DMS79 (cell line): ENCODE data around the gene ZSWIM6.

ENCODE experiments used
- DNase-seq: peaks from one replicate; lab custom pipeline; 2025; lab: John Stamatoyannopoulos, UW

Gene ZSWIM6

GRCh38 chr5:61307191-61307590, 24.9 kb upstream of the ZSWIM6 start:
- no peak for DNase-seq

- no peak for DNase-seq
Measured at GRCh38 chr5:61307611-61308010, 24.4 kb upstream of the ZSWIM6 start.

GRCh38 chr5:61308712-61309111, 23.3 kb upstream of the ZSWIM6 start:
- DNase-seq: no peak

GRCh38 chr5:61309115-61309514, 22.9 kb upstream of the ZSWIM6 start:
- DNase-seq: no peak

- DNase-seq: no peak
Measured at GRCh38 chr5:61311056-61311610, 20.9 kb upstream of the ZSWIM6 start.

GRCh38 chr5:61311836-61312808, 19.9 kb upstream of the ZSWIM6 start:
- peak; percentile 38 for DNase-seq

GRCh38 chr5:61313960-61314681, 17.9 kb upstream of the ZSWIM6 start:
- no peak for DNase-seq

GRCh38 chr5:61318376-61318775, 13.7 kb upstream of the ZSWIM6 start:
- DNase-seq: no peak

- DNase-seq: no peak
Measured at GRCh38 chr5:61319388-61320146, 12.5 kb upstream of the ZSWIM6 start.

GRCh38 chr5:61320860-61321259, 11.2 kb upstream of the ZSWIM6 start:
- DNase-seq: no peak

GRCh38 chr5:61321669-61322068, 10.4 kb upstream of the ZSWIM6 start:
- DNase-seq: no peak

- DNase-seq: no peak
Measured at GRCh38 chr5:61322738-61323725, 9.0 kb upstream of the ZSWIM6 start.

- DNase-seq: no peak
Measured at GRCh38 chr5:61327760-61328753, 4.0 kb upstream of the ZSWIM6 start.

GRCh38 chr5:61328791-61329549, 3.1 kb upstream of the ZSWIM6 start:
- DNase-seq: no peak

- no peak for DNase-seq
Measured at GRCh38 chr5:61329550-61330128, 2.4 kb upstream of the ZSWIM6 start.

- no peak for DNase-seq
Measured at GRCh38 chr5:61330341-61330844, 1.7 kb upstream of the ZSWIM6 start.

- no peak for DNase-seq
Measured at GRCh38 chr5:61330845-61331406, 1.1 kb upstream of the ZSWIM6 start.

GRCh38 chr5:61332358-61332749, 296 bp downstream of the ZSWIM6 start:
- DNase-seq: no peak
